GM18870 (cell line): ENCODE data around the gene DONSON.

ENCODE experiments used
- ATAC-seq: cut with Tn5 transposase; IDR thresholded peaks from one replicate; pipeline ENCODE4 v1.9.1; 2021; ENCODE audit warnings: moderate library complexity; ENCODE audit not compliant: unreplicated experiment

DONSON gene

GRCh38 chr21:33542640-33543504 is 45.6 kb downstream of the DONSON start, which contains the start of gene SON:
Gene SON (plus strand): TSS chr21:33543038. CDS start chr21:33543093, 55 bp downstream.
- ATAC-seq = peak; percentile 91

- peak; percentile 29 for ATAC-seq
These were observed 46.5 kb downstream of the DONSON start, which contains the start of gene GART for GRCh38 chr21:33541756-33542639. Gene GART (minus strand): TSS chr21:33542117. CDS start chr21:33539315, 2,802 bp downstream.

- no peak for ATAC-seq
These were observed 47.3 kb downstream of the DONSON start for GRCh38 chr21:33541105-33541711.

- ATAC-seq = no peak
These were observed 47.8 kb downstream of the DONSON start for GRCh38 chr21:33540711-33541104.

GRCh38 chr21:33539616-33540015 is 48.9 kb downstream of the DONSON start:
- ATAC-seq = no peak

GRCh38 chr21:33537212-33537611 is 51.3 kb downstream of the DONSON start:
- no peak for ATAC-seq

- no peak for ATAC-seq
These were observed 57.5 kb downstream of the DONSON start for GRCh38 chr21:33531007-33531406.
